HepG2 (cell line): Measurements from ENCODE around the gene FGF21. TPM values are rescaled to one million over a fixed set of nuclear protein-coding genes. Genes with fewer than 3 reads are reported as not detected.
A peak's percentile ranks its signal among the peaks of the same experiment; 100 is the strongest.

Experiments
- AGO2 ChIP-seq: fragments of 200-400 bp; formaldehyde crosslinking; optimal IDR thresholded peaks from 2 replicates; pipeline ENCODE3; 2017; ENCODE audit warnings: mild to moderate bottlenecking, low read depth, low read length, moderate library complexity
- ATM ChIP-seq: fragments of 450-650 bp; IDR thresholded peaks from 2 replicates; pipeline ENCODE4 v1.7.1; 2017; ENCODE audit warnings: mild to moderate bottlenecking, borderline replicate concordance
- CREB1 ChIP-seq, 2 experiments: fragments of 450-650 bp in 1 of 2; IDR thresholded peaks; 2 replicates each; pipeline ENCODE4 v1.6.1; 2016 to 2017; ENCODE audit warnings: control low read depth in 1 of 2, mild to moderate bottlenecking in 1 of 2, missing compliant biosample characterization in 1 of 2, missing genetic modification characterization in 1 of 2
- DNMT1 ChIP-seq: sonication (generic); formaldehyde crosslinking; IDR thresholded peaks from 2 replicates; pipeline ENCODE4 v1.5.1; 2020; ENCODE audit warnings: mild to moderate bottlenecking, missing genetic modification reagents
- FOXC1 ChIP-seq: sonication (generic); formaldehyde crosslinking; IDR thresholded peaks from 2 replicates; pipeline ENCODE4 v1.8.0; 2022; ENCODE audit warnings: mild to moderate bottlenecking, missing genetic modification reagents, borderline replicate concordance
- HDAC2 ChIP-seq: sonication (generic); formaldehyde crosslinking; IDR thresholded peaks from 2 replicates; pipeline ENCODE4 v1.4.0; 2020; ENCODE audit warnings: missing genetic modification reagents
- ISX ChIP-seq: sonication (generic); formaldehyde crosslinking; conservative IDR thresholded peaks from 2 replicates; pipeline ENCODE4 v1.5.0; 2020; ENCODE audit warnings: missing genetic modification reagents
- MEF2D ChIP-seq: sonication (generic); formaldehyde crosslinking; IDR thresholded peaks from 2 replicates; pipeline ENCODE4 v1.5.1; 2020; ENCODE audit warnings: mild to moderate bottlenecking, missing genetic modification reagents
- PATZ1 ChIP-seq: sonication (generic); formaldehyde crosslinking; IDR thresholded peaks from 2 replicates; pipeline ENCODE4 v1.4.0; 2020; ENCODE audit warnings: missing genetic modification reagents
- SPEN ChIP-seq: sonication (generic); formaldehyde crosslinking; IDR thresholded peaks from 2 replicates; pipeline ENCODE4 v1.5.1; 2020; ENCODE audit warnings: low read depth, mild to moderate bottlenecking, missing genetic modification reagents
- SYNCRIP ChIP-seq: fragments of 200-400 bp; formaldehyde crosslinking; IDR thresholded peaks from 2 replicates; pipeline ENCODE4 v1.6.1; 2018; ENCODE audit warnings: mild to moderate bottlenecking, low read depth, low read length; ENCODE audit not compliant: insufficient read depth
- TMF1 ChIP-seq: sonication (generic); formaldehyde crosslinking; IDR thresholded peaks from 2 replicates; pipeline ENCODE4 v1.8.1; 2022; ENCODE audit warnings: low read depth, missing genetic modification reagents
- ZBTB46 ChIP-seq: sonication (generic); formaldehyde crosslinking; IDR thresholded peaks from 2 replicates; pipeline ENCODE4 v1.4.0; 2020; ENCODE audit warnings: mild to moderate bottlenecking, missing genetic modification reagents, borderline replicate concordance
- ZFP36L2 ChIP-seq: sonication (generic); formaldehyde crosslinking; IDR thresholded peaks from 2 replicates; pipeline ENCODE4 v1.4.0; 2020; ENCODE audit warnings: missing genetic modification reagents
- ZNF281 ChIP-seq: sonication (generic); formaldehyde crosslinking; IDR thresholded peaks from 2 replicates; pipeline ENCODE4 v1.4.0; 2020; ENCODE audit warnings: missing genetic modification reagents, borderline replicate concordance
- ZNF326 ChIP-seq: sonication (generic); formaldehyde crosslinking; IDR thresholded peaks from 2 replicates; pipeline ENCODE4 v1.4.0; 2020; ENCODE audit warnings: missing genetic modification reagents, borderline replicate concordance
- ZNF460 ChIP-seq: sonication (generic); formaldehyde crosslinking; IDR thresholded peaks from 2 replicates; pipeline ENCODE4 v1.5.1; 2020; ENCODE audit warnings: missing genetic modification reagents, mild to moderate bottlenecking, borderline replicate concordance
- ZNF468 ChIP-seq: sonication (generic); formaldehyde crosslinking; IDR thresholded peaks from 2 replicates; pipeline ENCODE4 v1.8.0; 2022; ENCODE audit warnings: mild to moderate bottlenecking, moderate library complexity, missing genetic modification reagents
- ZNF547 ChIP-seq: sonication (generic); formaldehyde crosslinking; IDR thresholded peaks from 2 replicates; pipeline ENCODE4 v1.5.1; 2020; ENCODE audit warnings: mild to moderate bottlenecking, missing genetic modification reagents
- ZNF761 ChIP-seq: sonication (generic); formaldehyde crosslinking; conservative IDR thresholded peaks from 2 replicates; pipeline ENCODE4 v1.4.0; 2020; ENCODE audit warnings: mild to moderate bottlenecking, missing genetic modification reagents
- ZNF790 ChIP-seq: sonication (generic); formaldehyde crosslinking; IDR thresholded peaks from 2 replicates; pipeline ENCODE4 v1.8.0; 2022; ENCODE audit warnings: missing genetic modification reagents, mild to moderate bottlenecking, borderline replicate concordance
- ZSCAN12 ChIP-seq: sonication (generic); formaldehyde crosslinking; IDR thresholded peaks from 2 replicates; pipeline ENCODE4 v1.9.0; 2021; ENCODE audit warnings: mild to moderate bottlenecking, missing genetic modification reagents
- ZSCAN25 ChIP-seq: sonication (generic); formaldehyde crosslinking; IDR thresholded peaks from 2 replicates; pipeline ENCODE4 v1.8.0; 2022; ENCODE audit warnings: mild to moderate bottlenecking, missing genetic modification reagents
- polyA plus RNA-seq, 8 experiments: library from polyadenylated mRNA; depleted of rRNA in 3 of 8; stranded (reverse) in 7 of 8; unstranded in 1 of 8; fragments of >200 nt; fragmentation: Illumina TruSeq in 4 of 8; extraction: Trizol in 4 of 8; gene quantifications; 2 replicates each; pipeline versions ENCODE4 v1.2.1 to v1.2.3, GENCODE V29; 2011 to 2016; ENCODE audit warnings: low read depth in 4 of 8, missing spikeins in 1 of 8, mixed read lengths in 1 of 8; ENCODE audit not compliant: insufficient read depth in 1 of 8
- total RNA-seq, 5 experiments: library from RNA; depleted of rRNA; stranded (reverse); fragments of >200 nt; fragmentation: Illumina TruSeq; extraction: Trizol; gene quantifications; 2 replicates each; pipeline ENCODE4 v1.2.3, GENCODE V29; 2016; ENCODE audit warnings: low read depth in 1 of 5

The FGF21 gene
- total and polyA plus RNA-seq, 2 of the 13 experiments (the other 11 are each of a cell fraction or from before 2014, with no cell fraction given): 0.17 TPM; not detected in 1

- TF ChIP-seq TMF1 (CRISPR knock-in tag): no peak; the same call in 1 of the 2 replicates
- TF ChIP-seq CREB1 (IDR thresholded peaks at IDR 0.05): no peak
- peak; percentile 25 for TF ChIP-seq CREB1 (CRISPR knock-in tag; IDR thresholded peaks at IDR 0.05)
- no peak for TF ChIP-seq ISX (CRISPR knock-in tag)
- TF ChIP-seq AGO2: no peak
- TF ChIP-seq DNMT1 (CRISPR knock-in tag): no peak
- no peak for TF ChIP-seq ZBTB46 (CRISPR knock-in tag)
- peak; percentile 69; the same call in 1 of the 2 replicates for TF ChIP-seq SPEN (CRISPR knock-in tag)
- TF ChIP-seq ZSCAN25 (CRISPR knock-in tag): no peak
- TF ChIP-seq ZNF281 (CRISPR knock-in tag): peak; percentile 80; the same call in 1 of the 2 replicates
- TF ChIP-seq ATM: no peak
- TF ChIP-seq ZNF790 (CRISPR knock-in tag): peak; percentile 67; the same call in 1 of the 2 replicates
- TF ChIP-seq ZFP36L2: no peak
- peak; percentile 80 for TF ChIP-seq PATZ1
- 0 out of 2 replicates have a peak, but pooled peaks have one; percentile 25 for TF ChIP-seq HDAC2 (CRISPR knock-in tag)
- no peak for TF ChIP-seq ZNF326 (CRISPR knock-in tag)
- peak; percentile 66; the same call in 1 of the 2 replicates for TF ChIP-seq FOXC1 (CRISPR knock-in tag)
- no peak for TF ChIP-seq SYNCRIP
- peak; percentile 84 for TF ChIP-seq MEF2D
- no peak for TF ChIP-seq ZNF468
- TF ChIP-seq ZSCAN12 (CRISPR knock-in tag): no peak
- peak; percentile 73 for TF ChIP-seq ZNF547
- TF ChIP-seq ZNF460: no peak
- no peak for TF ChIP-seq ZNF761
Measured at GRCh38 chr19:48806818-48807589, 51.7 kb downstream of the FGF21 start (continued).
